HFF-Myc (cell line): ENCODE data around the gene TBX1.

Source experiments
- DNase-seq: peaks from one replicate; pipeline ENCODE4 v3.0.0-alpha.2; 2011; ENCODE audit warnings: low read depth; ENCODE audit errors: extremely low read depth
- H3K4me3 ChIP-seq: replicated peaks from 2 replicates; pipeline ENCODE4 v1.5.1; 2011; ENCODE audit warnings: low read depth, mild to moderate bottlenecking, control low read depth, low read length
- CTCF ChIP-seq: IDR thresholded peaks from 2 replicates; pipeline ENCODE4 v1.5.1; 2012; ENCODE audit warnings: mild to moderate bottlenecking, low read depth, low read length, control low read depth; ENCODE audit errors: missing control alignments

TBX1 gene

DNA sequence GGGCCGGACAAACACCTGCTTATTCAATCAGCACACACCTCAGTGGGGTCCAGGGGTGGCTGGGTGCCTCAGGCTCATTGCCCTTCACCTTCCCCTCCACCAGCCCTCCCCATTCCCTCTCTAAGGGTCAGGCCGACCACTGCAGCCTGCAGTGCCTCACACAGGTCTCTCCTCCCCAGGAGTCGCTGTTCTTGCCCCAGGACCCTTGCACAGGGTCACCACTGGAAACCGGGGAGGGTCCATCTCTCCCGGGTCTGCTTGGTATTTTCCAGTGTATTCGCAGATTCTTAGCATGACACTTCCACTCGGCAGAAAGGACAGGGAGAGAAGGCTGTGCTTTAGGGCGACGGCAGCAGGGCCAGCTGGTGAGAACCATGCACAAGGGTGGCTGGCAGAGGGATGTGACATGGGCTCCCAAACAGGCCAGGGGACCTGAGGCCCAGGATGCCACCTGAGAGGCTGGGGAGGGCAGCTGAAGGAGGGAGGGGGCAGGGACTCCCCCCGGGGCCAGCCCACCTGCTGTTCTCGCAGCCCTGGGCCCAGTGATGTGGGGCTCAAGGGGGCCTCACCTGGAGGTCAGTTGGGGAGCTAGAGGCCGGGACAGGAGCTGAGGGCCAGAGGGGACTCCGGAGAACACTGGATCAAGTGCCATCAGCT, 16.1 kb upstream of the TBX1 start:
- no peak for TF ChIP-seq CTCF
- no peak overlapping the region for H3K4me3 ChIP-seq

GRCh38 chr22:19745155-19746101, 15.2 kb upstream of the TBX1 start:
- no peak for TF ChIP-seq CTCF
- no peak for DNase-seq
- H3K4me3 ChIP-seq: no peak overlapping the region

More for the DNA sequence above, 16.1 kb upstream of the TBX1 start:
- no peak for DNase-seq

DNA sequence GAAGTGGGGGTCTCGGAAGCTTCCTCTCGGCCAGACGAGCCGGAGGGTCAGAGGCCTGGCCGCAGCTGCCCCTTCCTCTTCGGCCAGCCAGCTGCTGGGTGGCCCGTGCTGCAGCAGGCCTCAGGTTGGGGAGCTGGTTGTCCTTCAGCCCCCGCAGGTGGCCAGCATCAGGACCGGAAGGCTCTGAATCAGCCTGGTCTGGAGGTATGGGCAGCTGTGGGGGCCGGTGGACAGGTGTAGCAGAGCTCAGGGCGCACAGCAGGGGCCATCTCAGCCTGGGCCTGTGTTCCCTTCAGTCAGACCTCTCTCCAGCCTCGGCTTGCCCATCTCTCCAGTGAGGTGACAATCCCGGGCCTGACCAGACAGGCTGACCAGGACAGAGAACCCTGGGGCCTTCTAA, 13.9 kb upstream of the TBX1 start:
- no peak overlapping the region for H3K4me3 ChIP-seq
- no peak for DNase-seq
- TF ChIP-seq CTCF: no peak

- no peak overlapping the region for H3K4me3 ChIP-seq
- no peak for TF ChIP-seq CTCF
- DNase-seq: no peak
These were observed 13.0 kb upstream of the TBX1 start for GRCh38 chr22:19747551-19747950.

DNA sequence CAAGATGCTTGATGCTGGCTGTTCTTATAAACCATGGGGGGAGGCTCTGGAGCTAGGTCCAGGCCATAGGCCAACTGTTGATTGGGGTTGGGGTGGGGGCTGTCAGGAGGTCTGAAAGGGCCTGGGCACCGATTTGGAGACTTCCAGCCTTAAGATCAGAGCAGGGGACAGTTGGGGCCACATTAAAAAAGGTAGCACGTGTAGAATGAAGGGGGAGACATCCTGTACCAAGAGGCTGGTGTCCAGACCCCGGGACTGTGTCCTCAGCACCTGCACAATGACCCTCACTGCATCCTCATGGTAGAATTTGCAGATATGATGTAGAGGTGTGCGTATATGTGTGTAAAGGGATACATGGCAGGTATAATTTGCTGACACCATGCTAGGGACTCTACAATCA, 12.4 kb upstream of the TBX1 start:
- DNase-seq: no peak
- no peak overlapping the region for H3K4me3 ChIP-seq
- no peak for TF ChIP-seq CTCF

DNA sequence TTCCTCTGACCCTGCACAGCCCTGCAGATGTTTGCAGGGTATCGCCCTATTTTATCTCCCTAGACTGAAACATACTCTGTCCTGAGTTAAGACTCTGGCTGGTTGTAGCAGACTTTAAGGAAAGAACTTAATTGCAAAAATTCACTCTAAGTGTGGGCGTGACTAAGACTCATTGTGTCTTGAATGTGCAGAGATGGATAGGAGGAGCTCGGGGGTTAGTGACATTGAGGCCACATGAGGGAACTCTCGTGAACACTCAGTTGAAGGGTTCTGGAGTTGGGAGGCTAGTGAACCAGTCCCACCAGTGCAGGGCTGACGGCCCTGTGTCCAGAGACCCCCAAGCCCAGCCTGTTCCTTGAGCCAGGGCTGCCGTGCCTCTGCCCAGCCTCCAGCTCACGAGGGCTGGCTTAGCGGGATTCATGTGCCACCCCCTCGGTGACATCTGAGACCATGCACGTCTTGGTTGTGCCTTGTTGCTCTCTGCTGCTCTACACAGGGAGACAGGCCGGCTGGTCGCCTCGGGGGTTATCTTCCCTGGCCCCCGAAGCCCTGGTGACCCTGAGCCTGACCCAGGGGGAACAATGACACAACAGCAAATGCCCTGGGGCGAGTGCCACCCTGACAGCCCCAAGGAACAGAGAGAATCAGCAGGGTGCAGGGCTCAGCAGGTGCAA, 11.4 kb upstream of the TBX1 start:
- DNase-seq: no peak
- TF ChIP-seq CTCF: no peak

More for the DNA sequence above, 11.4 kb upstream of the TBX1 start:
- no peak overlapping the region for H3K4me3 ChIP-seq
